Nucleus accumbens (tissue), 56 donors: ENCODE measurements around the gene PEDS1.
A peak's percentile ranks its signal among the peaks of the same experiment; 100 is the strongest.
"Not testable (repeated sequence)": the region's sequence is repeated elsewhere in the genome, so short reads cannot be mapped to it uniquely, and the experiment has no call there.

Source experiments
- DNase-seq, 56 donors: peaks; one replicate each; lab custom pipeline; 2025; lab: John Stamatoyannopoulos, UW

PEDS1 gene

DNA sequence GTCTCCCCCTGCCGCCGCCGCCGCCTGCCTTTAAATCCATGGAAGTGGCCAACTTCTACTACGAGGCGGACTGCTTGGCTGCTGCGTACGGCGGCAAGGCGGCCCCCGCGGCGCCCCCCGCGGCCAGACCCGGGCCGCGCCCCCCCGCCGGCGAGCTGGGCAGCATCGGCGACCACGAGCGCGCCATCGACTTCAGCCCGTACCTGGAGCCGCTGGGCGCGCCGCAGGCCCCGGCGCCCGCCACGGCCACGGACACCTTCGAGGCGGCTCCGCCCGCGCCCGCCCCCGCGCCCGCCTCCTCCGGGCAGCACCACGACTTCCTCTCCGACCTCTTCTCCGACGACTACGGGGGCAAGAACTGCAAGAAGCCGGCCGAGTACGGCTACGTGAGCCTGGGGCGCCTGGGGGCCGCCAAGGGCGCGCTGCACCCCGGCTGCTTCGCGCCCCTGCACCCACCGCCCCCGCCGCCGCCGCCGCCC is 37.6 kb upstream of the PEDS1 start:
- peak in 15 of 56 donors; percentile 18 to 64 (median 47) for DNase-seq

DNA sequence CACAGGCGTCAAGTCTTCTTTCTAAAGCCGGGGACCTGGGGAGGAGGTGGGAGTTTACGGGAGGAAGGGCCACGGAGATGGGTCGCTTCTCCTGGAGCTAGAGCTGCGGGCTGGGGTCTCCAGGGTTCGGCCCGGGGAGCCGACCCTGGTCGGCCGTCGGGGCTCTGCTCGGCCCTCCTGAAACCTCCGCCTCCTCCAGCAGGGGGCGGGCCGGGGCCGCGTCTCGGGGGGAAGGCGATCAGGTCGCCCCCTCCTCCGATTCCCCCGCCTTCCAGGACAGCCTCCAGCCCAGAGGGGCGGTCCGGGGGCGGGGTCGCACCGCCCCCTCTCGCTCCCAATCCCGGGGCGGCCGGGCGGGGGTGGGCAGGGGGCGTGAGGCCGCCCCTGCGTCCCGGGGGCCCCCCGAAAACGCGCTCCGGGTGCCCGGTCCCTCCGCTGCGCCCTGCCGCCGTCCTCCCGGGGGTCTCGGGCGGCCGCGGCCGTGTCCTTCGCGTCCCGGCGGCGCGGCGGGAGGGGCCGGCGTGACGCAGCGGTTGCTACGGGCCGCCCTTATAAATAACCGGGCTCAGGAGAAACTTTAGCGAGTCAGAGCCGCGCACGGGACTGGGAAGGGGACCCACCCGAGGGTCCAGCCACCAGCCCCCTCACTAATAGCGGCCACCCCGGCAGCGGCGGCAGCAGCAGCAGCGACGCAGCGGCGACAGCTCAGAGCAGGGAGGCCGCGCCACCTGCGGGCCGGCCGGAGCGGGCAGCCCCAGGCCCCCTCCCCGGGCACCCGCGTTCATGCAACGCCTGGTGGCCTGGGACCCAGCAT is 36.9 kb upstream of the PEDS1 start, which contains the start of gene CEBPB:
Gene CEBPB, plus strand, starts transcription at position 580 of the 814 bp plus-strand sequence. Its CDS starts 204 bp downstream, at position 784.
- DNase-seq, result peak in 48 of 56 donors; percentile 40 to 84 (median 65)

DNA sequence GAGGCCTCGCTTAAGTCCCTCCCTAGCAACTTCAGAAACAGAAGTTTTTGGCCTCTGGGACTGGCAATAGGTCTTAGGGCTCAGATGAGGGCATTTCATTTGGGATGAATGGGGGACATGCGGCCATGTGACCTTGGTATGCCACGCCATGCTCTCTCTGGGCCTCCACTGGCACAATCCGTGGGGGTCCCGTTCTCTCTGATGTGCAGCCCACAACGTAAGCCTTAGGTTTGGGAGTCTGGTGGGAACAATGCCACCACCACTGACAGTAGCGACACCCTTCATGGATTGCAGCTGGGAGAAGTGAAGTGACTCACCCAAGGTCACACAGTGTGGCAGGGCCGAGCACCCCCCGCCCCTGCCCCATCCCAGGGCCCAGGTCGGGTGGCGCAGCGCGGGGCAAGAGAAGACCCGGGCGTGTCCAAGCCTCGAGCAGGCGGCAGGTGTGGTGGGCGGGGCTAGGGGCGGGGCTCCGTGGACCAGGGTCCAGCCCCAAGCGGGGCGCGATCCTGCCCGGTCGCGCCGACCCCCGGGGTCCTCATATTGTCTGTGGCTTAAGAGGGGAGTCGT is 36.2 kb upstream of the PEDS1 start:
- peak in 1 of 56 donors; percentile 62 for DNase-seq

DNA sequence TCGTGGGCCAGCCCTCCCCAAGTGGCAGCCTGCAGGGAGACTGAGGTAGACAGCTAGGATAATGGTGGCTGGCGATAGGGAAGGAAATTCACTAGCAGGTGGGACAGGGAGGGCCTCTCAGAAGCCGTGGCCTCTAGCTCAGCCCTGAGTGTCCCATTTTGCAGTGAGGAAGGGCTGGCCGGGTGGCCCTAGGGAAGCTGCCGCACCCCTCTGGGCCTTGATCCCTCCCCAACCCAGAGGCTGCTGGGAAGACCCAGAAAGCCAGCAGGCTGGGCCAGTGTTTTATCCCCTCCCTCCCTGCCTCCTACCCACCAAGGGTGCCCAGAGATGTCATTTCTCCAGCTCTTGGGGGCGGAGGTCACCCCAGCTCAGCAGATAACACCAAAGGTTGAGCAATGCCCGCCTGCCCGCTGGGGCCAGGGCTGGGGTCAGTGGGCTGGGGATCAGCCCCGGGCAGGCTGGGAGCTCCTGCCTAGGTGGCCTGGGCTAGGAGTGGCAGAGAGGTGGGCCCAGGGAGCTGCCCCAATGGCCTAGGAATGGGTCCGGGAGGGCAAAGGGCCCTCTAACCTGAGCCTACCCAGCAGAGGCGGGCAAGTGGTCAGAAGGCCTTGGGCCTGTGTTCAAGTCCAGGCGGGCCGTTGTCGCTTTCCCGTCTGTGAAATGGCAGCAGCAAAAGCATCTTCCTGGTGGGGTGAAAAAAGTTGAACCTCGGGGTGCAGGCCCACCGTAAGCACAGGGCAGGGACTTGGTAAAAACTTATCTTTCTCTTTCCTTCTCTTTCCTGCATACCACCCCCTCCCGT is 35.6 kb upstream of the PEDS1 start:
- no peak for DNase-seq

DNA sequence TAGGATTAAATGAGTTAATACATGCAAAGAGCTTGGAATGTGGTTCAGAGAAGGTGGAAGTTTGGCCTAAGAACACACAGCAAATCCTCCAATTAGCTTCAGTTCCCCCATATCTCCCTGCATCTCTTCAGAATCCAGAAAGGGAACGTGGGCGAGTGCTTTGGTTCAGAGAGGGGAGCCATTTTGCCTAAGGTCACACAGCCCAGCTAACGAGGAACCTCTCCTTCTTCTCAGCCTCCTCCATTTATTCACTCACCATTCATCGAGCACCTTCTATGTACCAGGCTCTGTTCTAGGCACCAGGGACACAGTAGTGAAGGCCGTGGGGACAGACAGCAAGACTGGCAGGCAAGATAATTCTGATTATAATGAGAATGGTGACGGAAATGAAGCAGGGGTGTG is 34.8 kb upstream of the PEDS1 start:
- DNase-seq, result no peak

DNA sequence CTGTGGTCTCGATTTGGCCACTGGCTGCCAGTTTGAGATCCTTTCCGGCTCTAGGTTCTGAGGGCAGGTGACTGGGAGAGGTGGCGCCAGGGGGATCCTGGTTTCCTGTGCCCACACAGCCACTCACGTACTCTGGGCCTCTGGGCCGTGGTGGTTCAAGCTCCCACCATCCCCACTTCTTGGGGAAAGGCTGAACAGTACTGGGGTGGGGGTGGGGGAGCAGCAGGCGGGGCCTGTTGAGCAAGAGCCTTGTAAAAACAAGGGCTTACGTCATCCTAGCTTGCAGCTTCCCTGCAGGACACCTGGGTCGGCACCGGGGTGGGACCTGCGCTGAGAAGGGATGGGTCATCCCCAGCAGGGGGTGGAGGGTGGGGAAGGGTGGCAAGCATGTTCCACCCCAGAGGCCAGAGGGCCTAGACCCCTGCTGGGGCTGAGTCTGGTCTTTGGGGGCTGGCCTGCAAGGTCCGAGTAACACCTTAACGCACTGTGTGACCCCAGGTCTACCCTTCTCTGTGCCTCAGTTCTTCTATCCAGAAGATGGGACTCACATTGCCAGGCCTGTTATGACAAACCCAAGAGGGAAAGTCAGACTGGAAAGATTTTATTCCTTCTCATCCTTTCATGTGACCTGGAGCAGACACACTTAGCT is 34.0 kb upstream of the PEDS1 start:
- peak in 7 of 56 donors; percentile 6 to 27 (median 17) for DNase-seq

DNA sequence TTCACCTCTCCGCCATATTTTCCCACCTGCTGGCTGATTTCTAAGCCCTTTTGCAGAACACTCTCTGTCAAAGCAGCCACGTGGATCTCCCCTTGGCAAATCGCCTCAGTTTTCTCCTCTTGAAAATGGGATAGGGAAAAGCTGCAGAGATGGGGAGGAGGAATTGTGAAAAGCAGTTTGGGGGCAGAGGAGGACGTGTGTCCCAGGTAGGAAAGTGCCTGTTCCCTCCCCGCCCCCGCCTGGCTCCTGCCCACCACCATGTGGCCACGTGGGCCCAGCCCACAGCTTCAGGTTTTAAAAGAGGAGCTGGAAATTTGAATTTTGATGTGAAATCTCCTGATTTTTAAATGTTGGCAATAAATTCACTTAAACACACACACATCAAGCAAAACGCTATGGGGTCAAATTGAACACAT is 33.5 kb upstream of the PEDS1 start:
- peak in 9 of 56 donors; percentile 6 to 37 (median 22) for DNase-seq

DNA sequence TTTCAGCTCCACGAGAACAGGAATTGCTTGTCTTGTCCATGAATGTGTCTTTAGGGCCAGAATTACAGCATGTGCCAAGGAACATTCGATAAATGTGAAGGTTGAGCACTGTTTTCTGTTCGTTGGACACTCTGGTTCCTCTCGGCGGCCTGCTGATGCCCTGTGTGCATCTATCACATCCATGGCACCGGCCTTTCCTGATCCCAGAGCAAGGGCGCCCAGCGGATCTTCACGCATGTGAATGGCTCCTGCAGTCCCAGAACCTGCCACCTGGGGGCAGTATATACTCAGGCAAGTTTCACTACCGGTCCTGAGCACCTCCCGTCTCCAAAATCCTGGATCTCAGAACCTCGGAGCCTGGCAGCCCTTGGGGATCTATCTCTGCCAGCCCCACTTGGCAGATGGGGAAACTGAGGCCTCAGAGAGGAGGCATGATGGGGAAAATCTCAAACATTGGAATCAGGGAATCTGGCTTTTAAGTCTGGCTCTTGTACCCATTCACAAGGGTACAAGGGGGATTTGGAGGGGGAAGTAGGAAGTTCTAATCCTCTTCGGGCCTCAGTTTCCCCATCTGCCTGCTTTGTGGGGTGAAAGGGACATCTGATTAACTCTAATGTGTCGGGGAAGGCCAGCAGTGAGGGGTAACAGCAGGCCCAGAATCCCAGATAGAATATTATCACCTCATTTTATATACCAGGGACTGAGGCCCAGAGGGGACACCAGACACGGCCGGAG is 32.8 kb upstream of the PEDS1 start:
- peak in 53 of 56 donors; percentile 28 to 98 (median 80) for DNase-seq

DNA sequence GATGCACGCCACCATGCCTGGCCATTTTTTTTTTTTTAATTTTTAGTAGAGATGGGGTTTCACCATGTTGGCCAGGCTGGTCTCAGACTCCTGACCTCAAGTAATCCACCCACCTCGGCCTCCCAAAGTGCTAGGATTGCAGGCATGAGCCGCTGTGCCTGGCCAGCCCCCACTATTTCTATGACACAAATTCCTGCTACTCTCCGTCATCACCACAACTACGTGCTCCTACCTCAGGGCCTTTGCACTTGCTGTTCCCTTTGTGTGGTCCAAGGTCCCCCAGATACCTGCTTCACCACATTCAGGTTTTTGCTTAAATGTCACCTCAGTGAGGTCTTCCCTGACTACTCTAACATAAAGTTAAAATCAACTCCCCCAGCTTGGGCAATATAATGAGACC is 31.9 kb upstream of the PEDS1 start:
- DNase-seq, result no peak

DNA sequence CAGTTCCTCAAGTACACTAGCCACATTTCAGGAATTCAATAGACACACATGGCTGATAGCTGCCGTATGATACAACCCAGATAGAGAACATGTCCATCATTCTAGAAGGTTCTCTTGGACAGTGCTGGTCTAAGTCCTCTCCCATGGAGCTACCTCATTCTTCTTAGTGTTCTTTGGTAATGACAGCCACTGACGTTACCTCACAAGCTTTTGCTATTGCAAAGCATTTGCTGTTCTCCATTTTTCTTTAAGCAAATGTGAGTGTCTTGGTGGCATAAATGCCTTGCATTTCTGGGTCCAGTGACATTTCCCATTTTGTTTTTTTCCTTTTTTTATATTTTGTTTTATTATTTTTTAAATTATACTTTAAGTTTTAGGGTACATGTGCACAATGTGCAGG is 28.8 kb upstream of the PEDS1 start:
- no peak for DNase-seq

DNA sequence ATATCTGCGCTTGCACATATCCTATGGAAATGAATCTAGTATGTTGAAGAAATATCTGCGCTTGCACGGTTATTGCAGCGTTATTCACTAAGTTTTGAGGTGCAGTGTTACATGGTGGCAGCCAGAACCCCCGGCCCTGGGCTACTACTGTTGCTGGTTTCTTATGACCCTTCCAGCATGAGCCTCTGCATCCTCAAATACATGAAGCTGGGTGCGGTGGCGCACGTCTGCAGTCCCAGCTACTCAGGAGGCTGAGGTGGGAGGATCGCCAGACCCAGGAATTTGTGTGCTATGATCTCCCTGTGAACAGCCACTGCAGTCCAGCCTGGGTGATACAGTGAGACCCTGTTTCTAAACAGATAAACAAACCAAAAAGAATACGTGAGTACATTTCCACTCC is 27.8 kb upstream of the PEDS1 start:
- no peak for DNase-seq

DNA sequence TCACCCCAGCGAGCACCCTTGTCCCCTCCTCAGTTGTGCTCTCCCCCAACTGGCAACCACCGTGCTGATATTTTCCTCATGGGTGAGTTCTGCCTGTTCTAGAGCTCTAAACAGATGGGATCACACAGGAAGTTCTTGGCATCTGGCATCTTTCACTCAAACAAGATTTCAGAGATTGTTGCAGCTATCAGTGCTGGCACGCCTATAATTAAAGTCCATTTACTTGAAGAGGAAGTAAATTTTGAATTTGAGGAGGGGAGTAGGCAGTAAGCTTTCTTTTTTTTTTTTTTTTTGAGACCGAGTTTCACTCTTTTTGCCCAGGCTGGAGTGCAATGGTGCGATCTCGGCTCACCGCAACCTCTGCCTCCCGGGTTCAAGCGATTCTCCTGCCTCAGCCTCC is 25.1 kb upstream of the PEDS1 start:
- DNase-seq, result not testable (repeated sequence)

DNA sequence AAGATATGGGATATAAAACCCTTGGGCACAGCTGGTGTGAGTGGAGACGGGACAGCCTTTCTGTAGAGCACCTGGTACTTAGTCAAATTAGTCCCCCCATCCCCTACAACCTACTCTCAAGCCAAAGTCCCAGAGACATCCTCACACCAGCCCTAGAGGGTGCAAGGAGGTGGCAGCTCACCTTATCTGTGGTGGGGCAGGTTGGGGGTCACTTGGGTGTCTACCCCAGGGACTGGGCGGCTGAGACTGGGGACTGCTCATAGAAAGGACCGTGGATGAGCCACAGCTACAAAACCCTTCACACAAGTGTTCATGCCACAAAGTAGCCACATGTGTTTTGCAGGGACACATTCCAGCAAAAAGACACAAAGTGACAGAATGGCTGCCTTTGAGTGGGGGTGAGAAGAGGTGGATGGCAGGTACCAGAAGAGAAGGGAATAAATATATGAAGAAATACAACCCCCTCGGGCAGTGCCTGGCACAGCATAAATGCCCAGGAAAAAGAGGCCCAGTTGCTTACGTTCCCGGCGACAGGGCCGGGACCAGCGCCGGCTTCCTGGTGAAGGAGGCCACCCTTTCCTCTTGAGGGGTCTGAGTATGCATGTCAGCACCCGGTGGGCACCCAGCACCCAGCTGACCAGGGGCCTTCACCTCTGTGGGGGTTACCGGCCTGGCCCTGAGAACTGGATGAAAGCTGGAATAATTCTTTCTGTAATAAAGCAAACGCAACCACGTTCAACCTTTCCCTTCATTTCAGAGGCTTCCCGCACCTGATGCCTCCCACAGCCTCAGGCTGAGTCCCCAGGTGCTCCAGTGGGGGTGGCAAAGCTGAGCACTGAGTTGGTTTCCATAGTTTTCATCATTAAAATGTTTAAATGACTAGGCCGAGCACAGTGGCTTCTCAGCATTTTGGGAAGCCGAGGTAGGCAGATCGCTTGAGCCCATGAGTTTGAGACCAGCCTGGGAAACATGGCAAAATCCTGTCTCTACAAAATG is 22.7 kb upstream of the PEDS1 start:
- peak in 16 of 56 donors; percentile 9 to 65 (median 40) for DNase-seq

DNA sequence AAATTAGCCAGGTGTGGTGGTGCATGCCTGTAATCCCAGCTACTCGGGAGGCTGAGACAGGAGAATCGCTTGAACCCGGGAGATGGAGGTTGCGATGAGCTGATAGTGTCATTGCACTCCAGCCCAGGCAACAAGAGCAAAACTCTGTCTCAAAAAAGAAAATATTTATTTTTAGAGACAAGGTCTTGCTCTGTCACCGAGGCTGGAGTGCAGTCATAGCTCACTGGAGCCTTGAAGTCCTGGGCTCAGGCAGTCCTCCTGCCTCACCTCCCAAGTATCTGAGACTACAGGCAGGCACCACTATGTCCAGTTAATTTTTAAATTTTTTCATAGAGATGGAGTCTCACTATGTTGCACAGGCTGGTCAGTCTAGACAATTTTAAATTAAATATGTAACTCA is 20.9 kb upstream of the PEDS1 start:
- no peak for DNase-seq

DNA sequence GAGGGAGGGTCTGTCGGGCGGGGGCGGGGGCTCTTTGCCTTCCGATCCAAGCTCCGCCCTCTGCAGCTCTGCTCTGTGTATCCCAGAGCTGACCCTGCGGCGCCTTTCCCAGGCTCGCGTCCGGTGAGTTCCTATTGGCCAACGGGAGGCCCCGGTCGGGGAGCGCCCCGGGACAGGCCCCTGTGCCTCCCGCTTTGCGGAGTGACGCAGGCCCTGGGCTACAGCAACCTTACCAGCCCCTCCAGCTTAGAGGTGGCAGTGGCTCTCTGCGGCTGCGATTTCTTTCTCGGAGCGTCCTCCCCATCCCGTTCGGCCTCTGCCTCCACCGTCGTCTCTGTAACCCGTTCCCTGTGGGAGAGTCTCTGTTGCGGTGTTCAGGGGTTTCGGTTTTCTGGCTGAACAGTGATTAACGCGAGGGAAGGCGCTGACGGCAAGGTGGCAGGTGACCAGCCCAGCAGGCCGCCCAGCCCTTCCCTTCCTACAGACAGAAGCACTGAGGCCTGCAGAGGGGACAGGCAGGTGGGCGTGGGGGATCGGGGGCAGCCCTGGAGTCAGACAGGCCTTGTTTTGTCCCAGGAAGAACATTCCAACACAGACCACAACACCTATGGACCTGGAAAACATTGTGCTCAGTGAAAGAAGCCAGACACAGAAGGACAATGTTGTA is 19.0 kb upstream of the PEDS1 start:
- peak in 30 of 56 donors; percentile 11 to 72 (median 28) for DNase-seq

DNA sequence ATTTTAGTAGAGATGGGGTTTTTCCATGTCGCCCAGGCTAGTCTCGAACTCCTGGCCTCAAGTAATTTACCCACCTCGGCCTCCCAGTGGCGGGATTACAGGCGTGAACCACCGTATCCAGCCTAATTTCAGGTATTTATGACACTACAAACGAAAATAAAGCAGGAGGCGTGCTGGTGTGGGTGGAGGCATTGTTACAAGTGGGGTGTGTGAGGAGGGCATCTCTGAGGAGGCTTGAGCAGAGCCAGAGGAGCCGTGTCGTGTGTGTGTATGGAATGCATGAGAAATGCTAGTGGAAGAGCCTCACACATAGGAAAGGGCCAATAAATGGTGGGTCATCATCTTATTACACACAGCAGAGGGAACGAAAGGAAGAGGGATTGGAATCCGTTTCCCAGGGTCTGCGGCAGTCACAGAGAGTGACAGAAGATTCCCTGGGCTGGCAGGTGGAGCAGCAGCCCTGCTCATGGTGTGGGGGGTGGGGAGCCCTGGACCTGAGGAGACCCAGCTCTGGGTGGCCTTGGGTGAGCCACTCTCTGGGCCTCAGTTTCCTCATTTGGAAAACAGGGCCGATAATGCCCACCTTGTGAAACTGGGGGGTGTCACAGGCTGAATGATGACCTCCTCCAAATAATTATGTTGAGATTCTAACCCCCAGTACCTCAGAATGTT is 17.2 kb upstream of the PEDS1 start:
- no peak for DNase-seq

DNA sequence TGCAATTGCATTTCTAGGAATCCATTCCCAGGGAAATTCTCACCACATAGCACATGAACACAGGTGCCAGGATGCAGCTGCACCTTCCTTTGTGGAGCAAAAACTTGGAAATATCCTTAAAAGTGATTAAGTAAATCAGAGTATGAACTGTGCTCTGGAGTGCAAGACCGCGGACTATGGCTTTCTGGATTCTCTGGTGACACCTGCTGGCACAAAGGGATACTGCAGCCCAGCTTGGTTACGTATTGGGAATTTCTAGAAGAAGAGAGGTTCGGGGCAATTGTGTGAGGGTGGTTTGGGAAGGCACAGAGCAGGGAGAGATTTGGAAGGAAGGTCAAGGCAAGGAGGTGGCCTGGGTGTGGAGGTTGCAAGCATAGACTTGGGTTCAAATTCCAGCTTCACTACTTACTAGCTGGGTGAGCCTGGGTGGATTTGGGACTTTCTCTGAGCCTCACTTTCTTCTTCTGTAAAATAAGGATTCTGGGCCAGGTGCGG is 15.9 kb upstream of the PEDS1 start:
- peak in 50 of 56 donors; percentile 5 to 83 (median 54) for DNase-seq
